Measurements from ENCODE around the gene PTH2R. TPM values are rescaled to one million over a fixed set of nuclear protein-coding genes. Genes with fewer than 3 reads are reported as not detected.

The PTH2R gene
- total RNA-seq, 2 donors from 2014 or later, result 0.37 TPM; not detected in 1

GRCh38 chr2:208361077-208361441 lies 45.5 kb upstream of the PTH2R start:
- Mint-ChIP-seq H3K27me3 (ENCODE audit: insufficient read depth) (no peaks in the 10 kb centered on the region), H3K27ac (no peak overlapping the region), H3K4me1 (peaks cover 3% of the 10 kb centered on the region), H3K36me3 (ENCODE audit: low read depth) (peaks cover 28% of the 10 kb centered on the region), H3K9me3 (peaks cover 16% of the 10 kb centered on the region), H3K4me3 (no peak overlapping the region)
- no peak overlapping the region for H3K9ac ChIP-seq (ENCODE audit: extremely low read depth, low read length, poor library complexity, severe bottlenecking)
- H3K27me3 ChIP-seq (ENCODE audit: control insufficient read depth, insufficient read depth, low read length, poor library complexity, severe bottlenecking), result no peaks in the 10 kb centered on the region
- 88 to 94% methylated on average over 5 to 9 of the region's 9 CpGs for WGBS, 2 experiments (ENCODE audit: insufficient coverage in 1 of 2, insufficient read length in 1 of 2)
- H3K36me3 ChIP-seq (ENCODE audit: control insufficient read depth, insufficient read depth, low read length), result peaks cover 29% of the 10 kb centered on the region
- H3K27ac ChIP-seq (ENCODE audit: low read depth, low read length), result no peak overlapping the region
- no peak for DNase-seq
- H3K9me3 ChIP-seq (ENCODE audit: control insufficient read depth, low read length), result peaks cover 13% of the 10 kb centered on the region
- TF ChIP-seq CTCF (conservative IDR thresholded peaks at IDR 0.05), result no peak
- H3K4me1 ChIP-seq (ENCODE audit: control insufficient read depth, insufficient read depth, low read length), result no peaks in the 10 kb centered on the region
- no peak overlapping the region for H3K4me3 ChIP-seq (ENCODE audit: low read length)

- Mint-ChIP-seq H3K36me3 (ENCODE audit: low read depth) (peaks cover 15% of the 10 kb centered on the region), H3K9me3 (peaks cover 16% of the 10 kb centered on the region), H3K4me1 (no peaks in the 10 kb centered on the region), H3K27me3 (ENCODE audit: insufficient read depth) (no peaks in the 10 kb centered on the region), H3K27ac (no peak overlapping the region), H3K4me3 (no peak overlapping the region)
- Histone ChIP-seq H3K4me3 (ENCODE audit: low read length) (no peak overlapping the region), H3K9me3 (ENCODE audit: control insufficient read depth, low read length) (peaks cover 13% of the 10 kb centered on the region), H3K36me3 (ENCODE audit: control insufficient read depth, insufficient read depth, low read length) (peaks cover 7% of the 10 kb centered on the region), H3K4me1 (ENCODE audit: control insufficient read depth, insufficient read depth, low read length) (no peaks in the 10 kb centered on the region), H3K27ac (ENCODE audit: low read depth, low read length) (no peak overlapping the region), H3K27me3 (ENCODE audit: control insufficient read depth, insufficient read depth, low read length, poor library complexity, severe bottlenecking) (no peaks in the 10 kb centered on the region), H3K9ac (ENCODE audit: extremely low read depth, low read length, poor library complexity, severe bottlenecking) (no peak overlapping the region)
- no peak for DNase-seq
- TF ChIP-seq CTCF (conservative IDR thresholded peaks at IDR 0.05), result no peak
- WGBS, 2 experiments (ENCODE audit: insufficient coverage in 1 of 2, insufficient read length in 1 of 2), result 89% methylated on average over 2 of the region's 2 CpGs
Measured at GRCh38 chr2:208363485-208363884, 43.1 kb upstream of the PTH2R start.

GRCh38 chr2:208366215-208367127 lies 40.1 kb upstream of the PTH2R start:
- Mint-ChIP-seq H3K36me3 (ENCODE audit: low read depth) (peaks cover 2% of the 10 kb centered on the region), H3K27ac (no peak overlapping the region), H3K9me3 (peaks cover 13% of the 10 kb centered on the region), H3K4me1 (no peaks in the 10 kb centered on the region), H3K27me3 (ENCODE audit: insufficient read depth) (no peaks in the 10 kb centered on the region), H3K4me3 (no peak overlapping the region)
- Histone ChIP-seq H3K27ac (ENCODE audit: low read depth, low read length) (no peak overlapping the region), H3K9me3 (ENCODE audit: control insufficient read depth, low read length) (peaks cover 13% of the 10 kb centered on the region), H3K4me3 (ENCODE audit: low read length) (no peak overlapping the region), H3K36me3 (ENCODE audit: control insufficient read depth, insufficient read depth, low read length) (no peaks in the 10 kb centered on the region), H3K4me1 (ENCODE audit: control insufficient read depth, insufficient read depth, low read length) (no peaks in the 10 kb centered on the region), H3K27me3 (ENCODE audit: control insufficient read depth, insufficient read depth, low read length, poor library complexity, severe bottlenecking) (no peaks in the 10 kb centered on the region), H3K9ac (ENCODE audit: extremely low read depth, low read length, poor library complexity, severe bottlenecking) (no peak overlapping the region)
- TF ChIP-seq CTCF (conservative IDR thresholded peaks at IDR 0.05), result no peak
- DNase-seq, result no peak
- 90 to 93% methylated on average over 4 of the region's 4 CpGs for WGBS, 2 experiments (ENCODE audit: insufficient coverage in 1 of 2, insufficient read length in 1 of 2)

Data from endodermal cell (in vitro differentiated cells).